GM23248 (cell line): ENCODE results near the gene KLHL12. TPM values are rescaled to one million over a fixed set of nuclear protein-coding genes. Genes with fewer than 3 reads are reported as not detected.

Experiments
- DNase-seq: peaks from one replicate; pipeline ENCODE4 v3.0.0-alpha.2; 2015
- H2AFZ ChIP-seq: fragments of 200-600 bp; sonication (generic); 2 replicates; pipeline ENCODE4 v1.6.1; 2016; ENCODE audit warnings: antibody characterized with exemption
- H3F3A ChIP-seq: fragments of 200-600 bp; sonication (generic); 2 replicates; pipeline ENCODE4 v1.6.1; 2016; ENCODE audit warnings: mild to moderate bottlenecking, antibody characterized with exemption, mixed run types; ENCODE audit not compliant: insufficient read depth
- H3K27ac ChIP-seq: fragments of 200-600 bp; sonication (generic); 2 replicates; pipeline ENCODE4 v1.5.1; 2016; ENCODE audit warnings: mild to moderate bottlenecking
- H3K27me3 ChIP-seq: fragments of 200-600 bp; sonication (generic); replicated peaks from 2 replicates; pipeline ENCODE4 v1.6.1; 2016; ENCODE audit warnings: mild to moderate bottlenecking; ENCODE audit not compliant: insufficient read depth
- H3K36me3 ChIP-seq: fragments of 200-600 bp; sonication (generic); 2 replicates; pipeline ENCODE4 v1.6.1; 2016; ENCODE audit warnings: low read depth, mild to moderate bottlenecking
- H3K4me1 ChIP-seq: fragments of 200-600 bp; sonication (generic); 2 replicates; pipeline ENCODE4 v1.6.1; 2016; ENCODE audit warnings: mild to moderate bottlenecking; ENCODE audit not compliant: insufficient read depth
- H3K4me2 ChIP-seq: fragments of 200-600 bp; sonication (generic); one replicate; pipeline ENCODE4 v1.6.1; 2016; ENCODE audit warnings: mild to moderate bottlenecking; ENCODE audit not compliant: unreplicated experiment
- H3K4me3 ChIP-seq: fragments of 200-600 bp; sonication (generic); 2 replicates; pipeline ENCODE4 v1.5.1; 2016; ENCODE audit warnings: mild to moderate bottlenecking
- H3K79me2 ChIP-seq: fragments of 200-600 bp; sonication (generic); 2 replicates; pipeline ENCODE4 v1.6.1; 2016; ENCODE audit warnings: mild to moderate bottlenecking; ENCODE audit not compliant: insufficient read depth
- H3K9ac ChIP-seq: fragments of 200-600 bp; sonication (generic); 2 replicates; pipeline ENCODE4 v1.6.1; 2016; ENCODE audit warnings: mild to moderate bottlenecking
- H3K9me2 ChIP-seq: fragments of 200-600 bp; sonication (generic); 2 replicates; pipeline ENCODE4 v1.6.1; 2016; ENCODE audit warnings: mixed run types, mild to moderate bottlenecking, moderate library complexity; ENCODE audit not compliant: insufficient read depth
- H3K9me3 ChIP-seq: fragments of 200-600 bp; sonication (generic); one replicate; pipeline ENCODE4 v1.6.1; 2017; ENCODE audit warnings: low read depth
- H4K20me1 ChIP-seq: fragments of 200-600 bp; sonication (generic); 2 replicates; pipeline ENCODE4 v1.6.0; 2016; ENCODE audit not compliant: insufficient read depth
- EZH2 ChIP-seq: fragments of 200-600 bp; sonication (generic); IDR thresholded peaks from 2 replicates; pipeline ENCODE4 v1.6.1; 2018; ENCODE audit warnings: antibody characterized with exemption, mild to moderate bottlenecking; ENCODE audit not compliant: insufficient read depth, poor library complexity, severe bottlenecking
- EZH2phosphoT487 ChIP-seq: fragments of 200-600 bp; sonication (generic); IDR thresholded peaks from 2 replicates; pipeline ENCODE4 v1.6.1; 2018; ENCODE audit warnings: antibody characterized with exemption, moderate library complexity, mild to moderate bottlenecking, low read depth; ENCODE audit not compliant: insufficient read depth
- WGBS, 2 experiments: methylation state at CpG; one replicate each; pipeline ENCODE4 v1.1.6; 2015 to 2017; ENCODE audit warnings: low lambda C conversion rate in 2 of 2, low coverage in 1 of 2; ENCODE audit errors: missing lambda C conversion rate in 2 of 2; 5-methylcytosine and 5-hydroxymethylcytosine counted together
- in situ Hi-C: fragments of 300-500 bp; cut with MboI; formaldehyde crosslinking; loops from 2 replicates; pipeline ENCODE4 v1.15.0; 2020
- polyA plus RNA-seq: library from polyadenylated mRNA; unstranded; fragments of >200 nt; fragmentation: Nextera tagmentation; extraction: Ambion mirVana; gene quantifications from 2 replicates; pipeline ENCODE4 v1.2.1, GENCODE V29; 2016
- total RNA-seq: library from RNA; depleted of rRNA; stranded (reverse); fragments of >200 nt; shearing (Covaris generic); gene quantifications from 2 replicates; pipeline ENCODE4 v1.2.3, GENCODE V29; 2014

KLHL12 gene
- total and polyA plus RNA-seq, 2 experiments from 2014 or later: 20.8 to 22.0 TPM

DNA sequence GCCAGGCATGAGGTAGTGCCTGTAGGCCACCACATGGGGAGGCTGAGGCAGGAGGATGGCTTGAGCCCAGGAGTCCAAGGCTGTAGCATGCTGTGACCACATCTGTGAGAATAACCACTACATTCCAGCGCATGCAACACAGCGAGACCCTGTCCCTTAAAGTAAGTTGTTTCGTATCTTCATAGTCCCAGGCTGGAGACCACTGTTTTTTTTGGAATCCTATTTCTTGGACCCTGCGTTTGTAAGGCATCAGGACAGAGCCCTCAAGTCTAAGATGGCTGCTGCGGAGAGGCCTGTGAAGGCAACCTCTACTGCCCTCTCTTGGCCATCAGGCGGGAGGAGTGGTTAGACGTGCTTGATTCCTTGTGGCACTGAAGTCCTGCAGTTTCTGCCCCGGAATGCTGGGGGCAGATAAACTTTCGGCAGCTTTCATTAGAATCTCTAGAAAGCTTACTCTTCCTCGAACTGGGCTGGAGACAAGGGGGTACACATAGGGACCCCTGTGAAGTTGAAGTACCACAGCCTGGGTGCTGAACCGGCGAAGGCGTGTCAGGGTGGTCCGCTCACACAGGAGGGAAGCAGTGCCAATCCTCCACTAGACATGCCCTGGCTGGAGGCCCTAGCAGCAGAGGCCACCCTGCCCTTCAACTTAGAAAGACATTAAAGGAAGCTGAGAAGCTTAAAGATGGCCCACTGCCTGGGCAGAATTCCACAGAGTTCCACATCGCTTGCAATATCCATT is 74.7 kb downstream of the KLHL12 start:
- H3K4me1 ChIP-seq: no peaks in the 10 kb centered on the region
- no peaks in the 10 kb centered on the region for H3K36me3 ChIP-seq
- no peaks in the 10 kb centered on the region for H3K79me2 ChIP-seq
- H3K4me2 ChIP-seq: no peak overlapping the region
- H2AFZ ChIP-seq: peak overlapping the region; percentile 57
- H3K9ac ChIP-seq: no peak overlapping the region
- TF ChIP-seq EZH2 (no peak), EZH2phosphoT487 (no peak)
- H4K20me1 ChIP-seq: no peaks in the 10 kb centered on the region
- H3K27me3 ChIP-seq: no peaks in the 10 kb centered on the region
- DNase-seq: peak; percentile 48
- no peak overlapping the region for H3K4me3 ChIP-seq
- no peaks in the 10 kb centered on the region for H3K9me2 ChIP-seq
- no peaks in the 10 kb centered on the region for H3K9me3 ChIP-seq
- in situ Hi-C loops: no loop called here
- no peak overlapping the region for H3K27ac ChIP-seq
- 71 to 75% methylated on average over 15 of the region's 15 CpGs for WGBS, 2 experiments
- no peaks in the 10 kb centered on the region for H3F3A ChIP-seq

GRCh38 chr1:202850593-202851362 is 76.3 kb downstream of the KLHL12 start:
- in situ Hi-C loops: no loop called here
- Histone ChIP-seq H3K9ac (no peak overlapping the region), H3K27ac (no peak overlapping the region), H3K9me2 (no peaks in the 10 kb centered on the region), H3K79me2 (no peaks in the 10 kb centered on the region), H3K4me1 (no peaks in the 10 kb centered on the region), H3K4me2 (no peak overlapping the region), H3K4me3 (no peak overlapping the region), H2AFZ (no peak overlapping the region), H4K20me1 (no peaks in the 10 kb centered on the region), H3F3A (no peaks in the 10 kb centered on the region), H3K27me3 (no peaks in the 10 kb centered on the region), H3K9me3 (no peaks in the 10 kb centered on the region), H3K36me3 (no peaks in the 10 kb centered on the region)
- no peak for TF ChIP-seq EZH2
- TF ChIP-seq EZH2phosphoT487: no peak
- no peak for DNase-seq
- 70 to 71% methylated on average over 7 of the region's 7 CpGs for WGBS, 2 experiments

GRCh38 chr1:202848191-202848542 is 78.9 kb downstream of the KLHL12 start:
- Histone ChIP-seq H3K4me3 (no peak overlapping the region), H3K27ac (no peak overlapping the region), H2AFZ (no peak overlapping the region), H3K4me1 (no peaks in the 10 kb centered on the region), H3K27me3 (no peaks in the 10 kb centered on the region), H3K9me3 (no peaks in the 10 kb centered on the region), H3K79me2 (no peaks in the 10 kb centered on the region), H4K20me1 (no peaks in the 10 kb centered on the region), H3K9ac (no peak overlapping the region), H3K9me2 (no peaks in the 10 kb centered on the region), H3F3A (no peaks in the 10 kb centered on the region), H3K36me3 (no peaks in the 10 kb centered on the region), H3K4me2 (no peak overlapping the region)
- in situ Hi-C loops: no loop called here
- 41 to 46% methylated on average over 2 of the region's 2 CpGs for WGBS, 2 experiments
- TF ChIP-seq EZH2phosphoT487: no peak
- TF ChIP-seq EZH2: no peak
- no peak for DNase-seq

DNA sequence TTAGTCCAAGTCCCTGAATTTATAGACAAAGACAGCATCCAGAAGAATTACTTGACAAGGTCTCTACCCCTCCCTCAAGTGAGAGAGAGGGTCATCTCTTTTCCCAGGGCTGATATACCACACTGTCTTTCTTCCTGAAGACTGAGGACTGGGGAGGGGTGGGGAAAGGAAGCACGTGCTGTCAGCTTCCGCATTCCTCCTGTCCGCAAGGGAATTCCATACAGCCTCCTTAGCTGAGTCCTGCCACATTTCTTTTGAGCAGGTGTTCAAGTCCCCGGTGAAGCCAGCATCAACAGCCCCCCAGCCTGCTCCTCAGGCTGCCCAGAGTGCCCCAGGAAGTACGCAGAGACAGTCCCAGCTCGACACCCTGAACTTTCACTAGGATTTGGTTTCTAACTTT is 82.1 kb downstream of the KLHL12 start:
- Histone ChIP-seq H3K27ac (no peak overlapping the region), H2AFZ (no peak overlapping the region), H3K9ac (no peak overlapping the region), H3K4me3 (no peak overlapping the region), H3K9me2 (no peaks in the 10 kb centered on the region), H3K79me2 (no peaks in the 10 kb centered on the region), H3K27me3 (no peaks in the 10 kb centered on the region), H3F3A (no peaks in the 10 kb centered on the region), H3K9me3 (no peaks in the 10 kb centered on the region), H3K4me2 (no peak overlapping the region), H3K4me1 (no peaks in the 10 kb centered on the region), H4K20me1 (no peaks in the 10 kb centered on the region), H3K36me3 (no peaks in the 10 kb centered on the region)
- DNase-seq: no peak
- WGBS, 2 experiments: 35 to 47% methylated on average over 6 of the region's 6 CpGs
- in situ Hi-C loops: no loop called here
- TF ChIP-seq EZH2phosphoT487 (no peak), EZH2 (no peak)
